AG09319 (cell line): ENCODE results near the gene HDGFL3.
"Not testable (repeated sequence)": the region's sequence is repeated elsewhere in the genome, so short reads cannot be mapped to it uniquely, and the experiment has no call there.

Experiments used
- DNase-seq: peaks from one replicate; pipeline ENCODE4 v3.0.0-alpha.2; 2010; ENCODE audit warnings: low read depth; ENCODE audit errors: extremely low read depth
- CTCF ChIP-seq: IDR thresholded peaks from 2 replicates; pipeline ENCODE4 v1.5.1; 2011; ENCODE audit warnings: low read depth, mild to moderate bottlenecking, inconsistent platforms, low read length, moderate library complexity

Gene HDGFL3

GRCh38 chr15:83160741-83161140 is 46.9 kb downstream of the HDGFL3 start:
- no peak for TF ChIP-seq CTCF
- DNase-seq = no peak

GRCh38 chr15:83158393-83158792 is 49.2 kb downstream of the HDGFL3 start:
- no peak for DNase-seq
- TF ChIP-seq CTCF = no peak

GRCh38 chr15:83155942-83156341 is 51.7 kb downstream of the HDGFL3 start:
- no peak for DNase-seq
- no peak for TF ChIP-seq CTCF

DNA sequence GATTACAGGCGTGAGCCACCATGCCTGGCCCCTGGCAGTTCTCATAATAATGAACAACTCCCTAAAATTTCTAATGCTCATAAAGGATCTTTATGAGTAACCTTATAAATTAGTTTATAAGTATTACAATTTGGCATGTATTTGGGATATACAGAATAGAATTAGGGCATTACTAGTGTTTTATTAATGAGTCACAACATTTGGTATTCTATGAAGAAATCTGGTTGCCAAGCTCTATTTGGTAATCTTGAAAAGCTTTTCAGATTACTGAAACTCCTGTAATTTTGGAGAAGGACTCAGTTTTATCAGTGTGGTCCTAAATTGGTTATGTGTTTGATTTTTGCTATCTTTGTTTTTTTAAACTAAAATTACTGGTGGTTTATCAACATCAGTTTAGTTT is 54.3 kb downstream of the HDGFL3 start:
- TF ChIP-seq CTCF = no peak
- no peak for DNase-seq

GRCh38 chr15:83144771-83145170 is 62.9 kb downstream of the HDGFL3 start:
- DNase-seq = no peak
- TF ChIP-seq CTCF = no peak

GRCh38 chr15:83142151-83142550 is 65.5 kb downstream of the HDGFL3 start:
- DNase-seq = not testable (repeated sequence)

GRCh38 chr15:83132861-83133523 is 74.6 kb downstream of the HDGFL3 start:
- no peak for TF ChIP-seq CTCF
- no peak for DNase-seq

DNA sequence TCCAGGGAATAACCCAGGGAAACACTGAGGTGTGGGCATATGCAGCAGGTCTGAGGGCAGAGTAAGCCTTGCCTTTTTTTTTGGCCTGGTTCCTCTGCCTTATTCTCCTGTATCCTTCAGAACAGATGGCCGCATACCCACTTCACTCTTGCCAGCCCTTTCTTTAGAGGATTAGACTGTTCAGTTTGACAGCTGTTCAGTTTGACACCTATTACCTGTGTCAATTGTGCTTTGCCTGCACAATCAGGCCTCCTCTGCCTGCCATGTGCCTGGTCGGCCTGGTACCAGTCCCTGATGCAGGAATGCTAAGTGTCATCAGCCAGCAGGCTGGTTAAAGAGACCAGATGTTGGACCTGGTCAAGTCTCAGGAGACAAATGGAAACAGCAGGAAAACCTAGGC is 77.8 kb downstream of the HDGFL3 start:
- no peak for TF ChIP-seq CTCF
- DNase-seq = no peak
